Gastrocnemius medialis (tissue), 4 donors: ENCODE data around the gene TMEM54.

Experiments
- POLR2A ChIP-seq, 2 donors: fragments of 450-650 bp; IDR thresholded peaks; one replicate each; pipeline ENCODE4 v1.6.1; 2017; ENCODE audit warnings: antibody characterized with exemption in 2 of 2, mild to moderate bottlenecking in 2 of 2, moderate library complexity in 2 of 2
- TF ChIP-seq, protein P1 (sequence below), 5 experiments: fragments of 450-650 bp in 3 of 5; fragments of 200-600 bp in 2 of 5; sonication (generic) in 2 of 5; IDR thresholded peaks in 4 of 5; conservative IDR thresholded peaks in 1 of 5; 1 replicate in 4 of 5; 2 replicates in 1 of 5; pipeline ENCODE4 v1.5.1; 2016 to 2019; ENCODE audit warnings: antibody characterized with exemption in 5 of 5, mild to moderate bottlenecking in 3 of 5, moderate library complexity in 3 of 5

DNA sequence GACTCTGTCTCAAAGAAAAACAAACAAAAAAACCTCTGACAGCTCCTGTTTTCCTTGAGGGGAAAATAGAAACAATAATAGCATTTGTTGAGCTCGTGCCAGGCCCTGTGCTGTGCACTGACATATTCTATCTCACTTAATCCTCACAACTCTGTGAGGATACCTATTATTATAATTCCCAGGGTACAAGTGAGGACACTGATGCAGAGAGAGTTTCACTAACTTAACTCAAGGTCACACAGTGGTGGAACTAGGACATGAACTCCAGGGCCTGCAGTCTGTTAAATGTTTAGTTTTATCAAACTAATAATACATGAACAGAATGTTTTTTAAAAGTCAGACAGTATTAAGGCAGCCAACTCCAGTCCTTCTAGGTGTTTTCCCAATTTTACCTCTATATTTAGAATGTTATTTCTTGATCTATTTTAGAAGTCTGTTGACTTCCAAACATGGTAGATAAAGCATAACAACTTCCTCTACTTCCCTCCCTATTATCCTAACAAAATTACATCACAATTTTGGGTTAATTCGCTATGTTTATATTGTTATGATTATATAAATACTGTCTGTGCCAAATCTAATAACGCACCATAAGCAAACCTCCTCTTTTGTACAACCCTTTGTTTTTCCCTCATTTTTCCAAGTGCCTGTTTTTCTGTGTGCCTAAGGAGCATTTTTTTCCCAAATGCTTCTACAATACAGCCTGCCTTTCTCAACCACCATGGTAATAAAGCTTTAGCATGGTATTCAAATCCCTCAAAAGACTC lies 35.4 kb downstream of the TMEM54 start:
- TF ChIP-seq, protein P1, sequence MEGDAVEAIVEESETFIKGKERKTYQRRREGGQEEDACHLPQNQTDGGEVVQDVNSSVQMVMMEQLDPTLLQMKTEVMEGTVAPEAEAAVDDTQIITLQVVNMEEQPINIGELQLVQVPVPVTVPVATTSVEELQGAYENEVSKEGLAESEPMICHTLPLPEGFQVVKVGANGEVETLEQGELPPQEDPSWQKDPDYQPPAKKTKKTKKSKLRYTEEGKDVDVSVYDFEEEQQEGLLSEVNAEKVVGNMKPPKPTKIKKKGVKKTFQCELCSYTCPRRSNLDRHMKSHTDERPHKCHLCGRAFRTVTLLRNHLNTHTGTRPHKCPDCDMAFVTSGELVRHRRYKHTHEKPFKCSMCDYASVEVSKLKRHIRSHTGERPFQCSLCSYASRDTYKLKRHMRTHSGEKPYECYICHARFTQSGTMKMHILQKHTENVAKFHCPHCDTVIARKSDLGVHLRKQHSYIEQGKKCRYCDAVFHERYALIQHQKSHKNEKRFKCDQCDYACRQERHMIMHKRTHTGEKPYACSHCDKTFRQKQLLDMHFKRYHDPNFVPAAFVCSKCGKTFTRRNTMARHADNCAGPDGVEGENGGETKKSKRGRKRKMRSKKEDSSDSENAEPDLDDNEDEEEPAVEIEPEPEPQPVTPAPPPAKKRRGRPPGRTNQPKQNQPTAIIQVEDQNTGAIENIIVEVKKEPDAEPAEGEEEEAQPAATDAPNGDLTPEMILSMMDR (IDR thresholded peaks at IDR 0.05 in 4 of 5, conservative IDR thresholded peaks at IDR 0.05 in 1 of 5) = no peak
- no peak for TF ChIP-seq POLR2A (IDR thresholded peaks at IDR 0.05)
